NB4 (cell line): ENCODE measurements around the gene POU5F2.

Experiments
- DNase-seq: peaks from one replicate; pipeline ENCODE4 v3.0.0; 2010; ENCODE audit warnings: low read depth
- H3K4me3 ChIP-seq: one replicate; pipeline ENCODE4 v1.5.1; 2011; ENCODE audit warnings: mild to moderate bottlenecking, low read depth, low read length, moderate library complexity
- CTCF ChIP-seq: IDR thresholded peaks from one replicate; pipeline ENCODE4 v1.5.1; 2012; ENCODE audit warnings: low read depth, low read length
- MAX ChIP-seq: IDR thresholded peaks from 2 replicates; pipeline ENCODE4 v1.6.1; 2011; ENCODE audit warnings: low read depth, low read length
- MYC ChIP-seq: IDR thresholded peaks from 2 replicates; pipeline ENCODE4 v1.6.1; 2011; ENCODE audit warnings: low read depth, low read length
- POLR2A ChIP-seq: IDR thresholded peaks from 2 replicates; pipeline ENCODE4 v1.6.1; 2011; ENCODE audit warnings: mild to moderate bottlenecking; ENCODE audit not compliant: insufficient read length; ENCODE audit errors: extremely low read depth

POU5F2 gene

DNA sequence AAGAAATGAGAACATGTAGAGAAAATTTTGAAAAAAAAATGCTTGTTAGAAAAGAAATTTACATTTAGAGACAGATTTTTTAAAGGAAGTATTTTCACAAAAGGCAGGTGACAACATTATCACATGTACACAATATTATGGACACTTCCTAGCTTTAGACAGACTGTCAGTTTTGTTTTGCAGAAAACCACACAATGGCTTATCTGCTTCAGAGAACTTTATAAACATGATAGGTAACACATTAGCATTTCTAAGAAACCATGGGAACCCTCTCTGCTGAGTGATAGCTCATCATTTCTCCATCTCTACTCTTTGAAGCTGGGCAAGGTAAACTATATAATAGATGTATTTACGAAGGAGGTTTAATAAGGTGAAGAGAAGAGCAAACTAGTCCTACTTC is 25.6 kb downstream of the POU5F2 start:
- no peak overlapping the region for H3K4me3 ChIP-seq
- TF ChIP-seq POLR2A = no peak
- TF ChIP-seq MYC = no peak
- no peak for TF ChIP-seq CTCF
- TF ChIP-seq MAX = no peak
- no peak for DNase-seq

- TF ChIP-seq MYC = no peak
- TF ChIP-seq MAX = no peak
- TF ChIP-seq POLR2A = no peak
- no peak for TF ChIP-seq CTCF
- H3K4me3 ChIP-seq = no peak overlapping the region
- DNase-seq = no peak
Observed at GRCh38 chr5:93715327-93715726, 26.1 kb downstream of the POU5F2 start.

DNA sequence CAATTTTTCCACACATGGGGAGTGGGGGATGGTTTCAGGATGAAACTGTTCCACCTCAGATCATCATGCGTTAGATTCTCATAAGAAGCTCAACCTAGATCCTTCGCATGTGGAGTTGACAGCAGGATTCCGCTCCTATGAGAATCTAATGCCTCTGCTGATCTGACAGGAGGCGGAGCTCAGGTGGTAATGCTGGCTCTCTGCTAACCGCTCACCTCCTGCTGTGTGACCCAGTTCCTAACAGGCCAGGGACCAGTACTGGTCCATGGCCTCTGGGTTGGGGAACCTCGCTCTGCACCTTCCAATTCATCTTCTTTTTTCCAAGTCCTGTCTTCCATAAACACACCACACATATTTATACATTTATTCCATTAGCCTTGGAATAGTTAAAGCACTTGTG is 33.0 kb downstream of the POU5F2 start:
- H3K4me3 ChIP-seq = no peak overlapping the region
- TF ChIP-seq POLR2A = no peak
- no peak for TF ChIP-seq MAX
- no peak for TF ChIP-seq CTCF
- no peak for TF ChIP-seq MYC
- DNase-seq = no peak

DNA sequence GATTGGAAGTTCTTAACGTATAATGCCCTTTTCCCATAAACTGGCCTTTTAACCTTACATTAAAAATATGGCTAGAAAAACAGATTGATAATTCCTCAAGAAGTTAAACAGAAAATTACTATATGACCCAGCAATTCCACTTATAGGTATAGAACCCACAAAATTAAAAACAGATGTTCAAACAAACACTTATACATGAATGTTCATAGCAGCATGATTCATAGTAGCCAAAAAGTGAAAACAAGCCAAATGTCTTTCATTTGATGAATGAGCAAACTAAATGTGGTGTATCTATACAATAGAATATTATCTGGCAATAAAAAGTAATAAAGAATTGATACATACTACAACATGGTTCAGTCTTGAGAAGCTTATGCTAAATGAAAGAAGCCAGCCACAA is 35.5 kb downstream of the POU5F2 start:
- H3K4me3 ChIP-seq = no peak overlapping the region
- no peak for DNase-seq
- TF ChIP-seq CTCF = no peak
- TF ChIP-seq POLR2A = no peak
- TF ChIP-seq MAX = no peak
- TF ChIP-seq MYC = no peak

DNA sequence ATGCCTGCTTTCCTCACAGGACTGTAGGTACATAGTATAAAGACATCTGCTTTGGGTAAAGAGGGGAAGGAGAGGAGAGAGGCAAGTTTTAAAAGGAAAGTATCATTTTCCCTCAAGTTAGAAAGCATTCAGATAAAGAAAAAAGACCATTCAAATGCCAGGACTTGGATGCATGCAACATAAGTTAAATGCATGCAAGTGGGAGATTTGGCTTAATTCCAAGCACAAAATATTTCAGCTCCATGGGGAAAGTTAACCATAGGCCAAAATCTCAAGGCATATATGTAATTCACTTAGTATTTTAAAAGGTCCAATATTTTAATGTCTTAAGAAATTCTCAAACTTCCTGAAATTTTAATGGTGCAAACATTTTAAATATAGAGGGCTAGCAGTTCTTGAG is 36.4 kb downstream of the POU5F2 start:
- H3K4me3 ChIP-seq = no peak overlapping the region
- TF ChIP-seq POLR2A (no peak), MAX (no peak), CTCF (no peak)
- no peak for DNase-seq

- DNase-seq = no peak
- no peak for TF ChIP-seq MAX
- no peak overlapping the region for H3K4me3 ChIP-seq
Observed at GRCh38 chr5:93691997-93692396, 49.4 kb downstream of the POU5F2 start.
